PC-9 (cell line): ENCODE measurements around the gene NIT2. TPM values are rescaled to one million over a fixed set of nuclear protein-coding genes. Genes with fewer than 3 reads are reported as not detected.

Experiments used
- BruUV-seq: library from RNA; stranded (reverse); fragments of 400-500 nt; replicated peaks from 2 replicates; lab custom pipeline; 2021; lab: Mats Ljungman, UMichigan
- CTCF ChIA-PET: fragments of 300-600 bp; sonication (Branson Sonifier 250); formaldehyde crosslinking; loops from one replicate; lab custom pipeline; 2022; ENCODE audit warnings: antibody characterized with exemption; lab: Charles Lee
- POLR2A ChIA-PET: fragments of 300-600 bp; sonication (Branson Sonifier 250); formaldehyde crosslinking; loops from one replicate; lab custom pipeline; 2022; ENCODE audit warnings: antibody characterized with exemption; ENCODE audit not compliant: unreplicated experiment; lab: Charles Lee
- DNase-seq, 2 experiments: peaks; one replicate each; pipeline versions ENCODE4 v3.0.0 to v3.0.0-alpha.2; 2015 to 2022; ENCODE audit warnings: mixed read lengths in 1 of 2
- H2AFZ ChIP-seq: fragments of 200-600 bp; sonication (generic); 2 replicates; pipeline ENCODE4 v1.8.1; 2017; ENCODE audit warnings: antibody characterized with exemption
- H3F3A ChIP-seq: fragments of 200-600 bp; sonication (generic); 2 replicates; pipeline ENCODE4 v1.8.1; 2017; ENCODE audit warnings: antibody characterized with exemption, mild to moderate bottlenecking, low read depth; ENCODE audit not compliant: insufficient read depth
- H3K27ac ChIP-seq: fragments of 200-600 bp; sonication (generic); 2 replicates; pipeline ENCODE4 v1.6.1; 2016; ENCODE audit warnings: mixed run types
- H3K27me3 ChIP-seq: fragments of 200-600 bp; sonication (generic); 2 replicates; pipeline ENCODE4 v1.6.1; 2016; ENCODE audit warnings: low read depth, mixed run types; ENCODE audit not compliant: insufficient read depth
- H3K36me3 ChIP-seq: fragments of 200-600 bp; sonication (generic); 2 replicates; pipeline ENCODE4 v1.6.1; 2016; ENCODE audit warnings: low read depth, mixed run types
- H3K4me1 ChIP-seq: fragments of 200-600 bp; sonication (generic); replicated peaks from 2 replicates; pipeline ENCODE4 v1.6.1; 2016; ENCODE audit warnings: mixed run types; ENCODE audit not compliant: insufficient read depth
- H3K4me2 ChIP-seq: fragments of 200-600 bp; sonication (generic); 2 replicates; pipeline ENCODE4 v1.6.1; 2017; ENCODE audit warnings: mixed run types
- H3K4me3 ChIP-seq: fragments of 200-600 bp; sonication (generic); 2 replicates; pipeline ENCODE4 v1.6.1; 2016; ENCODE audit warnings: mixed run types
- H3K79me2 ChIP-seq: fragments of 200-600 bp; sonication (generic); 2 replicates; pipeline ENCODE4 v1.6.1; 2017; ENCODE audit warnings: low read depth, mixed run types
- H3K9me2 ChIP-seq: fragments of 200-600 bp; sonication (generic); 2 replicates; pipeline ENCODE4 v1.8.1; 2017; ENCODE audit warnings: mild to moderate bottlenecking; ENCODE audit not compliant: insufficient read depth
- H3K9me3 ChIP-seq: fragments of 200-600 bp; sonication (generic); 2 replicates; pipeline ENCODE4 v1.8.1; 2016; ENCODE audit warnings: low read depth; ENCODE audit not compliant: insufficient read depth
- H4K20me1 ChIP-seq: fragments of 200-600 bp; sonication (generic); 2 replicates; pipeline ENCODE4 v1.8.1; 2017; ENCODE audit not compliant: insufficient read depth
- EZH2 ChIP-seq: fragments of 200-600 bp; sonication (generic); IDR thresholded peaks from 2 replicates; pipeline ENCODE4 v1.8.0; 2017; ENCODE audit warnings: antibody characterized with exemption, low read depth
- intact Hi-C: fragments of 100-400 bp; cut with micrococcal nuclease; formaldehyde crosslinking; loops from one replicate; pipeline ENCODE4 v1.10.0; 2022; ENCODE audit not compliant: unreplicated experiment
- total RNA-seq: library from RNA; stranded (reverse); gene quantifications from 2 replicates; pipeline ENCODE4 v1.2.3, GENCODE V29; 2021
- TF ChIP-seq, protein P1 (sequence below): fragments of 200-600 bp; sonication (generic); conservative IDR thresholded peaks from 2 replicates; pipeline ENCODE4 v1.6.1; 2017; ENCODE audit warnings: mixed run types, antibody characterized with exemption, mild to moderate bottlenecking, moderate library complexity

The NIT2 gene
- total RNA-seq, 1 experiment from 2014 or later = 115 TPM

DNA sequence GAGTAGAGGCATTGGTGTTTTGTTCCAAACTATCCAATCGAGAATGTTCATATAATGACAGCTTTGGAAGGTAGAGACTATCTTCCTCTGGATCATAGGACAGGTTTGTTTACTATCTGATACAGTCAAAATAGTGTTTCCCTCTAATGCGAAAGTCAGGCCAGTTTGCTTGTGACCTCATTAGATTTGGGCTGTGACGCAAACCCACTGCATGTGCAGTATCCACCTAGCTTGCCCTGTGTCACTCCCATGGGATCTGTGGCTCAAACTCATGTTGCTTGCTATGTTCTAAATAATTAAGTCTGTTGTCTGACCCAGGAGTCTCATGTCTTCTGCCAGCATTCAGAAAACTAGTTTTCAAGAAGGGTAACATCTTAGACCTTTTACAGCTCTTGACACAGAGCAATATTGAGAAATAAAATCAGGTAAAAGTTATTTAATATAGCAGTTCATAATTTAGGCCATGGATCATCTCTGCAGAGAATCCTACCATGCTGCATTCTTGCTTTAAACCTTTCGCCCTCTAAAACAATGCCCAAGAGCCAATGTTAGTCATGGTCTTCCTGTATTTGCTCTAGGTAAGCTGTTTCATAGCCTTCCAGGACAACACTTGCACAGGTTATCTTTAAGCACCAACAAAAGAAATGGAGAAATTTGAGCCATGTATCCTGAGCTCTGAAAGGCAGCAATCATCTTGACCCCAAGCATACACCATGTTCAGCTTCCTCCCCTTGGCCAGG is 26.4 kb downstream of the NIT2 start:
- no peaks in the 10 kb centered on the region for H3K9me2 ChIP-seq
- H3K27ac ChIP-seq = peak overlapping the region; percentile 38
- H3K4me1 ChIP-seq = peaks cover 17% of the 10 kb centered on the region
- no peaks in the 10 kb centered on the region for H3K79me2 ChIP-seq
- ChIA-PET POLR2A (interaction anchor here (0.5 to 1.3 kb wide), 5 partner anchors 26 to 1213 kb away, joined by 3 to 5 read pairs (median 3); partner anchors contain the start of genes NIT2 and PCNP), CTCF (no interaction called here)
- H3K9me3 ChIP-seq = no peaks in the 10 kb centered on the region; the same call in 1 of the 2 replicates
- BruUV-seq = no TSS peak
- H3K4me2 ChIP-seq = peak overlapping the region; percentile 26
- DNase-seq = peak; percentile 10 to 90
- no peaks in the 10 kb centered on the region for H4K20me1 ChIP-seq
- peaks cover 58% of the 10 kb centered on the region for H3K36me3 ChIP-seq
- intact Hi-C loops = no loop called here
- no peak for TF ChIP-seq EZH2
- TF ChIP-seq, protein P1, sequence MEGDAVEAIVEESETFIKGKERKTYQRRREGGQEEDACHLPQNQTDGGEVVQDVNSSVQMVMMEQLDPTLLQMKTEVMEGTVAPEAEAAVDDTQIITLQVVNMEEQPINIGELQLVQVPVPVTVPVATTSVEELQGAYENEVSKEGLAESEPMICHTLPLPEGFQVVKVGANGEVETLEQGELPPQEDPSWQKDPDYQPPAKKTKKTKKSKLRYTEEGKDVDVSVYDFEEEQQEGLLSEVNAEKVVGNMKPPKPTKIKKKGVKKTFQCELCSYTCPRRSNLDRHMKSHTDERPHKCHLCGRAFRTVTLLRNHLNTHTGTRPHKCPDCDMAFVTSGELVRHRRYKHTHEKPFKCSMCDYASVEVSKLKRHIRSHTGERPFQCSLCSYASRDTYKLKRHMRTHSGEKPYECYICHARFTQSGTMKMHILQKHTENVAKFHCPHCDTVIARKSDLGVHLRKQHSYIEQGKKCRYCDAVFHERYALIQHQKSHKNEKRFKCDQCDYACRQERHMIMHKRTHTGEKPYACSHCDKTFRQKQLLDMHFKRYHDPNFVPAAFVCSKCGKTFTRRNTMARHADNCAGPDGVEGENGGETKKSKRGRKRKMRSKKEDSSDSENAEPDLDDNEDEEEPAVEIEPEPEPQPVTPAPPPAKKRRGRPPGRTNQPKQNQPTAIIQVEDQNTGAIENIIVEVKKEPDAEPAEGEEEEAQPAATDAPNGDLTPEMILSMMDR = no peak
- H3K4me3 ChIP-seq = no peak overlapping the region
- no peaks in the 10 kb centered on the region for H3K27me3 ChIP-seq
- H3F3A ChIP-seq = peaks cover 41% of the 10 kb centered on the region
- H2AFZ ChIP-seq = no peak overlapping the region

DNA sequence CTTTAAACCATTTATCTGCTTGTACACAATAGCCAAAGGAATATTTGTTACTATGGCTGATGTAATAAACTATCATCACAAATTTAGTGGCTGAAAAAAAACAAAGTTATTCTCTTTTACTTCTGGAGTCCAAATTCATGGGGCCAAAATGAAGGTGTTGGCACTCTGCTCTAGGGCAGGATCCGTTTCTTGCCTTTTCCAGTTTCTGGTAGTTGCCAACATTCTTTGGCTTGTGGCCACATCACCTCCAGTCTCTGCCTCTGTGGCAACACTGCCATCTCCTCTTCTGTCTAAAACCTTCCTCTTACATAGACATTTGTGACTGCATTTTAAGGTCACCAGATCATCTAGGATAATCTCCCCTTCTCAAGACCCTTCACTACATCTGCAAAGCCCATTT is 27.3 kb downstream of the NIT2 start:
- peak overlapping the region; percentile 26; the same call in 1 of the 2 replicates for H3K4me2 ChIP-seq
- peaks cover 58% of the 10 kb centered on the region for H3K36me3 ChIP-seq
- intact Hi-C loops = no loop called here
- peaks cover 17% of the 10 kb centered on the region for H3K4me1 ChIP-seq
- no peak overlapping the region for H3K4me3 ChIP-seq
- no TSS peak for BruUV-seq
- peaks cover 41% of the 10 kb centered on the region for H3F3A ChIP-seq
- H3K79me2 ChIP-seq = no peaks in the 10 kb centered on the region
- no peak for TF ChIP-seq EZH2
- TF ChIP-seq, protein P1 = no peak
- peak overlapping the region; percentile 38 for H3K27ac ChIP-seq
- POLR2A ChIA-PET = interaction anchor here (0.6 kb wide), 1 partner anchor 63 kb away, joined by 4 read pairs; no protein-coding TSS in a partner anchor
- no peak for DNase-seq
- CTCF ChIA-PET = no interaction called here
- no peak overlapping the region for H2AFZ ChIP-seq
- H3K27me3 ChIP-seq = no peaks in the 10 kb centered on the region
- H3K9me2 ChIP-seq = no peaks in the 10 kb centered on the region
- H4K20me1 ChIP-seq = no peaks in the 10 kb centered on the region
- no peaks in the 10 kb centered on the region; the same call in 1 of the 2 replicates for H3K9me3 ChIP-seq

DNA sequence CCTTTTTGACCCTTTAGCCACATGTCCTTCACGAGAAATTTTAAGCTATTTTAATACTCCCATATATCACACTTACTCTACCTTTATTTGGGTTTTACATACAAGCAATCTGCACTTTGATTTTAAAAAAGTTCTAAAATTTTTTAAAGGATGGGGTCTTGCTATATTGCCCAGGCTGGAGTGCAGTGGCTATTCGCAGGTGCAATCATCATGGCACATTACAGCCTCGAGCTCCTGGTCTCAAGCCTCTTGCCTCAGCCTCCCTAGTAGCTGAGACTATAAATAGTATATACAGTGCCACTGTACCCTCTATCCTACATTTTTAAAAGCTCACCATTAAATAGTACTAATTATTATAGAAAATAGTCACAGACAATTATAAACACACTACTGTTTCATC is 29.9 kb downstream of the NIT2 start:
- Histone ChIP-seq H3K4me1 (peaks cover 17% of the 10 kb centered on the region), H3F3A (peaks cover 34% of the 10 kb centered on the region; the same call in 1 of the 2 replicates), H3K79me2 (no peaks in the 10 kb centered on the region), H3K4me2 (no peak overlapping the region), H3K9me3 (no peaks in the 10 kb centered on the region; the same call in 1 of the 2 replicates), H3K9me2 (no peaks in the 10 kb centered on the region), H3K27me3 (no peaks in the 10 kb centered on the region), H2AFZ (no peak overlapping the region), H3K4me3 (no peak overlapping the region), H3K36me3 (peaks cover 68% of the 10 kb centered on the region), H3K27ac (no peak overlapping the region), H4K20me1 (no peaks in the 10 kb centered on the region; the same call in 1 of the 2 replicates)
- intact Hi-C loops = no loop called here
- DNase-seq = no peak
- BruUV-seq = no TSS peak
- ChIA-PET CTCF (no interaction called here), POLR2A (no interaction called here)
- TF ChIP-seq, protein P1 = no peak
- TF ChIP-seq EZH2 = no peak
